Stimulated activated CD8-positive, alpha-beta memory T cell treated with anti-CD3 and anti-CD28 coated beads, Interleukin-7, amount 100 ng/mL, for 4 hours (primary cell): ENCODE data around the gene SLC25A41.

Experiments used
- DNase-seq, 2 donors: peaks; one replicate each; pipeline ENCODE4 v3.0.0-alpha.2; 2020; ENCODE audit warnings: low read depth in 2 of 2

The SLC25A41 gene

GRCh38 chr19:6460099-6460884 lies 26.7 kb upstream of the SLC25A41 start:
- DNase-seq, result peak; percentile 94

- DNase-seq, result peak in 1 of 2 donors; percentile 53
Observed at GRCh38 chr19:6459262-6460098, 25.9 kb upstream of the SLC25A41 start, which contains the start of gene SLC25A23. Gene SLC25A23 (minus strand): TSS chr19:6459792. CDS start chr19:6459628, 164 bp downstream.

- no peak for DNase-seq
Observed at GRCh38 chr19:6458695-6459261, 25.2 kb upstream of the SLC25A41 start.

- DNase-seq, result no peak
Observed at GRCh38 chr19:6457958-6458694, 24.6 kb upstream of the SLC25A41 start.

GRCh38 chr19:6455924-6456323 lies 22.4 kb upstream of the SLC25A41 start:
- DNase-seq, result no peak

GRCh38 chr19:6453951-6454565 lies 20.5 kb upstream of the SLC25A41 start:
- no peak for DNase-seq

GRCh38 chr19:6452899-6453298 lies 19.3 kb upstream of the SLC25A41 start:
- DNase-seq, result no peak

GRCh38 chr19:6452223-6452614 lies 18.7 kb upstream of the SLC25A41 start:
- DNase-seq, result no peak

- DNase-seq, result no peak
Observed at GRCh38 chr19:6451583-6452222, 18.1 kb upstream of the SLC25A41 start.

- DNase-seq, result no peak
Observed at GRCh38 chr19:6450166-6450565, 16.6 kb upstream of the SLC25A41 start.

GRCh38 chr19:6448045-6448444 lies 14.5 kb upstream of the SLC25A41 start:
- DNase-seq, result no peak

- DNase-seq, result no peak
Observed at GRCh38 chr19:6446452-6446851, 12.9 kb upstream of the SLC25A41 start.

GRCh38 chr19:6443986-6444385 lies 10.4 kb upstream of the SLC25A41 start:
- DNase-seq, result no peak

- DNase-seq, result no peak
Observed at GRCh38 chr19:6442087-6442688, 8.6 kb upstream of the SLC25A41 start.

- DNase-seq, result no peak
Observed at GRCh38 chr19:6440905-6441304, 7.3 kb upstream of the SLC25A41 start.

GRCh38 chr19:6439743-6440142 lies 6.2 kb upstream of the SLC25A41 start:
- DNase-seq, result no peak

GRCh38 chr19:6433165-6433564 lies 398 bp downstream of the SLC25A41 start:
- no peak for DNase-seq

- DNase-seq, result no peak
Observed at GRCh38 chr19:6431891-6432290, 1.7 kb downstream of the SLC25A41 start.

- DNase-seq, result no peak
Observed at GRCh38 chr19:6429419-6430221, 3.9 kb downstream of the SLC25A41 start.
